HEK293 (cell line): Measurements from ENCODE around the gene IL17REL.

Source experiments
- CTCF ChIA-PET: fragments of 350-600 bp; formaldehyde crosslinking; extraction: SDS; loops from one replicate; lab custom pipeline; 2021; ENCODE audit warnings: antibody characterized with exemption; lab: Yijun Ruan, JAX
- POLR2A ChIA-PET: fragments of 300-600 bp; formaldehyde crosslinking; extraction: SDS; loops from one replicate; lab custom pipeline; 2020; ENCODE audit warnings: antibody characterized with exemption, inconsistent platforms; lab: Yijun Ruan, JAX
- H3K27ac ChIP-seq: fragments of 200-500 bp; sonication (Bioruptor generic); 2 replicates; pipeline ENCODE4 v1.5.1; 2014; ENCODE audit warnings: low read depth, low read length, control low read depth, inconsistent platforms; ENCODE audit errors: extremely low read depth
- H3K36me3 ChIP-seq, 2 experiments: fragments of 200-500 bp in 1 of 2; sonication (Bioruptor generic) in 1 of 2; 1 replicate in 1 of 2; 2 replicates in 1 of 2; pipeline ENCODE4 v1.5.1; 2014 to 2017; ENCODE audit warnings: inconsistent platforms in 2 of 2, low read length in 2 of 2; ENCODE audit not compliant: control insufficient read depth in 2 of 2, insufficient read depth in 1 of 2
- H3K4me1 ChIP-seq: fragments of 200-500 bp; sonication (Bioruptor generic); 2 replicates; pipeline ENCODE4 v1.5.1; 2014; ENCODE audit warnings: mild to moderate bottlenecking, low read length, inconsistent platforms; ENCODE audit not compliant: control insufficient read depth, insufficient read depth
- H3K4me3 ChIP-seq: 2 replicates; pipeline ENCODE4 v1.5.1; 2011; ENCODE audit warnings: low read depth, mild to moderate bottlenecking, control low read depth, low read length, moderate library complexity
- H3K9me3 ChIP-seq: fragments of 200-500 bp; sonication (Bioruptor generic); 2 replicates; pipeline ENCODE4 v1.5.1; 2014; ENCODE audit warnings: low read depth, low read length, inconsistent platforms; ENCODE audit not compliant: control insufficient read depth, insufficient read depth
- BCL11B ChIP-seq: fragments of 450-650 bp; formaldehyde crosslinking; IDR thresholded peaks from 2 replicates; pipeline ENCODE4 v1.5.1; 2016; ENCODE audit warnings: low read depth, missing biosample characterization, missing genetic modification characterization
- GLIS2 ChIP-seq: fragments of 450-650 bp; formaldehyde crosslinking; IDR thresholded peaks from 2 replicates; pipeline ENCODE4 v1.5.1; 2016; ENCODE audit warnings: missing biosample characterization, missing genetic modification characterization
- MEIS1 ChIP-seq: sonication (generic); formaldehyde crosslinking; IDR thresholded peaks from 2 replicates; pipeline ENCODE4 v1.8.1; 2022; ENCODE audit warnings: missing genetic modification reagents, mild to moderate bottlenecking, borderline replicate concordance
- PRDM10 ChIP-seq: fragments of 450-650 bp; formaldehyde crosslinking; IDR thresholded peaks from 2 replicates; pipeline ENCODE4 v1.5.1; 2016; ENCODE audit warnings: missing biosample characterization, missing genetic modification characterization
- PRDM4 ChIP-seq: fragments of 450-650 bp; formaldehyde crosslinking; IDR thresholded peaks from 2 replicates; pipeline ENCODE4 v1.5.1; 2017; ENCODE audit warnings: missing biosample characterization, missing genetic modification characterization
- SCRT2 ChIP-seq: fragments of 450-650 bp; formaldehyde crosslinking; IDR thresholded peaks from 2 replicates; pipeline ENCODE4 v1.5.1; 2016; ENCODE audit warnings: missing biosample characterization, missing genetic modification characterization
- SETDB1 ChIP-seq: IDR thresholded peaks from one replicate; pipeline ENCODE4 v1.6.1; 2017; ENCODE audit warnings: mild to moderate bottlenecking, low read length, moderate library complexity, mixed read lengths; ENCODE audit not compliant: insufficient read length
- SP7 ChIP-seq: fragments of 450-650 bp; formaldehyde crosslinking; IDR thresholded peaks from 2 replicates; pipeline ENCODE4 v1.5.1; 2016; ENCODE audit warnings: missing biosample characterization, missing genetic modification characterization
- TCF7L2 ChIP-seq: IDR thresholded peaks from 2 replicates; pipeline ENCODE4 v1.6.1; 2011; ENCODE audit warnings: low read depth, mild to moderate bottlenecking, inconsistent platforms, low read length, moderate library complexity, borderline replicate concordance
- ZBTB20 ChIP-seq: fragments of 450-650 bp; formaldehyde crosslinking; IDR thresholded peaks from 2 replicates; pipeline ENCODE4 v1.5.1; 2016; ENCODE audit warnings: missing biosample characterization, missing genetic modification characterization
- ZBTB21 ChIP-seq: fragments of 450-650 bp; formaldehyde crosslinking; IDR thresholded peaks from 2 replicates; pipeline ENCODE4 v1.5.1; 2017; ENCODE audit warnings: missing biosample characterization, missing genetic modification characterization
- ZFHX2 ChIP-seq: fragments of 450-650 bp; formaldehyde crosslinking; conservative IDR thresholded peaks from 2 replicates; pipeline ENCODE4 v1.5.1; 2016; ENCODE audit warnings: missing biosample characterization, missing genetic modification characterization
- ZIC2 ChIP-seq: fragments of 450-650 bp; formaldehyde crosslinking; IDR thresholded peaks from 2 replicates; pipeline ENCODE4 v1.5.1; 2016; ENCODE audit warnings: missing biosample characterization, missing genetic modification characterization
- ZNF146 ChIP-seq: fragments of 450-650 bp; formaldehyde crosslinking; IDR thresholded peaks from 2 replicates; pipeline ENCODE4 v1.5.1; 2016; ENCODE audit warnings: missing biosample characterization, missing genetic modification characterization
- ZNF18 ChIP-seq: fragments of 450-650 bp; formaldehyde crosslinking; IDR thresholded peaks from 2 replicates; pipeline ENCODE4 v1.5.1; 2016; ENCODE audit warnings: missing biosample characterization, missing genetic modification characterization
- ZNF341 ChIP-seq: fragments of 450-650 bp; formaldehyde crosslinking; IDR thresholded peaks from 2 replicates; pipeline ENCODE4; 2016; ENCODE audit warnings: low read depth, missing biosample characterization, missing genetic modification characterization
- ZNF394 ChIP-seq: fragments of 450-650 bp; formaldehyde crosslinking; IDR thresholded peaks from 2 replicates; pipeline ENCODE4 v1.5.1; 2016; ENCODE audit warnings: missing biosample characterization, missing genetic modification characterization, mild to moderate bottlenecking, moderate library complexity, borderline replicate concordance
- ZNF426 ChIP-seq: fragments of 450-650 bp; formaldehyde crosslinking; IDR thresholded peaks from 2 replicates; pipeline ENCODE4 v1.5.1; 2017; ENCODE audit warnings: missing biosample characterization, missing genetic modification characterization, mild to moderate bottlenecking, inconsistent platforms, moderate library complexity
- ZNF560 ChIP-seq: fragments of 450-650 bp; formaldehyde crosslinking; IDR thresholded peaks from 2 replicates; pipeline ENCODE4 v1.5.1; 2017; ENCODE audit warnings: missing biosample characterization, missing genetic modification characterization, borderline replicate concordance
- ZNF600 ChIP-seq: fragments of 450-650 bp; formaldehyde crosslinking; IDR thresholded peaks from 2 replicates; pipeline ENCODE4 v1.5.1; 2016; ENCODE audit warnings: missing biosample characterization, missing genetic modification characterization
- ZNF692 ChIP-seq: fragments of 450-650 bp; formaldehyde crosslinking; IDR thresholded peaks from 2 replicates; pipeline ENCODE4 v1.5.1; 2016; ENCODE audit warnings: missing biosample characterization, missing genetic modification characterization
- ZNF777 ChIP-seq: fragments of 450-650 bp; formaldehyde crosslinking; IDR thresholded peaks from 2 replicates; pipeline ENCODE4 v1.5.1; 2017; ENCODE audit warnings: missing biosample characterization, missing genetic modification characterization, borderline replicate concordance
- ZSCAN18 ChIP-seq: fragments of 450-650 bp; formaldehyde crosslinking; IDR thresholded peaks from 2 replicates; pipeline ENCODE4 v1.5.1; 2016; ENCODE audit warnings: missing biosample characterization, missing genetic modification characterization
- ZSCAN4 ChIP-seq: fragments of 450-650 bp; formaldehyde crosslinking; IDR thresholded peaks from 2 replicates; pipeline ENCODE4 v1.5.1; 2017; ENCODE audit warnings: missing biosample characterization, missing genetic modification characterization

The IL17REL gene

GRCh38 chr22:49951986-49952896, 60.3 kb downstream of the IL17REL start:
- H3K4me3 ChIP-seq = no peak overlapping the region
- POLR2A ChIA-PET = interaction anchor here (0.9 to 2.7 kb wide), 4 partner anchors 8 to 22 kb away, joined by 3 to 6 read pairs (median 6); partner anchors contain the start of gene PIM3
- no peaks in the 10 kb centered on the region for H3K9me3 ChIP-seq
- no peaks in the 10 kb centered on the region; the same call in 1 of the 2 replicates for H3K4me1 ChIP-seq
- no peak overlapping the region for H3K27ac ChIP-seq
- no peaks in the 10 kb centered on the region for H3K36me3 ChIP-seq
- CTCF ChIA-PET = interaction anchor here (0.6 to 2.2 kb wide), 5 partner anchors 22 to 254 kb away, joined by 3 to 7 read pairs (median 3); no protein-coding TSS in a partner anchor
- TF ChIP-seq ZNF426 (tag by site-specific recombination) = no peak
- no peak for TF ChIP-seq SP7
- no peak for TF ChIP-seq ZNF394
- TF ChIP-seq BCL11B = no peak
- TF ChIP-seq ZNF341 (tag by site-specific recombination) = no peak
- TF ChIP-seq ZNF692 (tag by site-specific recombination) = no peak
- TF ChIP-seq ZSCAN4 (tag by site-specific recombination) = peak; percentile 77
- TF ChIP-seq MEIS1 = no peak
- no peak for TF ChIP-seq TCF7L2
- peak; percentile 44 for TF ChIP-seq GLIS2 (tag by site-specific recombination)
- no peak for TF ChIP-seq ZSCAN18 (tag by site-specific recombination)
- 0 out of 2 replicates have a peak, but pooled peaks have one; percentile 41 for TF ChIP-seq ZNF600 (tag by site-specific recombination)
- no peak for TF ChIP-seq ZNF146 (tag by site-specific recombination)
- no peak for TF ChIP-seq PRDM10 (tag by site-specific recombination)
- TF ChIP-seq ZBTB20 = no peak
- TF ChIP-seq ZNF560 (tag by site-specific recombination) = no peak
- 0 out of 2 replicates have a peak, but pooled peaks have one; percentile 8 for TF ChIP-seq SCRT2
- peak; percentile 58 for TF ChIP-seq ZFHX2 (tag by site-specific recombination)
- TF ChIP-seq ZBTB21 = no peak
- peak; percentile 65 for TF ChIP-seq ZNF18
- peak; percentile 29; the same call in 1 of the 2 replicates for TF ChIP-seq ZIC2
- TF ChIP-seq ZNF777 (tag by site-specific recombination) = no peak
- no peak for TF ChIP-seq PRDM4 (tag by site-specific recombination)
- no peak for TF ChIP-seq SETDB1
